HG03025 (cell line): ENCODE measurements around the gene TRPV5.
A peak's percentile ranks its signal among the peaks of the same experiment; 100 is the strongest.

ENCODE experiments used
- ATAC-seq: cut with Tn5 transposase; IDR thresholded peaks from one replicate; pipeline ENCODE4 v1.9.1; 2021; ENCODE audit warnings: mild to moderate bottlenecking, moderate library complexity; ENCODE audit not compliant: unreplicated experiment, low FRiP score

The TRPV5 gene

GRCh38 chr7:142889816-142890215 lies 43.7 kb downstream of the TRPV5 start:
- ATAC-seq, result no peak

DNA sequence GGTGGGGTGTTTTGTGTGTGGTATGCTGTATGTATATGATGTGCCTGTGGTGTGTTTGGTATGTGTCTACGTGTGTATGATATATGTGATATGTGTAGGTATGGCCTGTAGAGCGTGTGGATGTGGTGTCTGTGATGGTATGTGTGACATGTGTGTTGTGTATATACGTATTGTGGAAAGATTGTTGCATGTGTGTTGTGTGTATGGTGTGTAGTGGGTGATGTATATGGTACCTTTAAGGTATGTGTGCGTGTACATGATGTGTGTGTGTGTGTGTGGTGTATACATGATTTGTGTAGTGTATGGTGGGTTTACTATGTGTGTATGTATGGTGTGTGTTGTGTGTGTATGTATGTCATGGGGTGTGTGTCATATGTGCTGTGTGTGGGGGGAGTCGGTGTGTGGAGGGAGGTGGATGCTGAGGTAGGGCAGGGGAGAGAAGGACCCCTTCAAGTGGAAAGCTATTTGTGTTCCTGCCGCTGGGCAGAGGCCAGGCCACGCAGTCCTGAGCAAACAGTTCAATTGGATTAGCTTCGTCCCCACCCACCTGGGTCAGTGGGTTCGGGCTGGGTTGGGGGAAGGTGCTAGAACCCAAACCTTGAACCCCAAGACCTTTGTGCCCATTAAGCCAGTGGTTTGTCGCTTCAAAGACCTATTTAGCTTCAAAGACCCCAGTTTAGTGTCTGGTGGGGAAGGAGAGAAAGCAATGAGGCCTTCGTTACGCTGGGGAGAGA lies 46.1 kb downstream of the TRPV5 start:
- ATAC-seq, result no peak

DNA sequence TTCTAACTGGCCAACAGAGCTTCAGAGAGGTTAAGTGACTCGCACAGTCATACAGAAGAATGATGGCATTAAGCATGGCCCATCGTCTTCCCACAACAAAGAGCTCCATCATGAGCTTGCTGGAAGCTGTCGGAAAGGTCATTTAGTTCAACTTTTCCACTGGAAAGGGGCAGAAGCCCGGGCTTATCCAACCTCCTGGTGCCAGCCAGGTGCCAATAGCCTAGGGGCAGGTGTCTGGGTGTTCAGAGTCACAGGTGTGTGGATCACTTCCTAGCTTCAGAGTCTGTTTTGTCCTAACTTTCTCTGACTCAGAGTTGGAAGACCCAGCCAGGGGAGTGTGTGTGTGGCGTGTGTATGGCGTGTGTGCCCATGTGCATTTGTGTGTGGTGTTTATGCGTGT lies 46.7 kb downstream of the TRPV5 start:
- no peak for ATAC-seq

DNA sequence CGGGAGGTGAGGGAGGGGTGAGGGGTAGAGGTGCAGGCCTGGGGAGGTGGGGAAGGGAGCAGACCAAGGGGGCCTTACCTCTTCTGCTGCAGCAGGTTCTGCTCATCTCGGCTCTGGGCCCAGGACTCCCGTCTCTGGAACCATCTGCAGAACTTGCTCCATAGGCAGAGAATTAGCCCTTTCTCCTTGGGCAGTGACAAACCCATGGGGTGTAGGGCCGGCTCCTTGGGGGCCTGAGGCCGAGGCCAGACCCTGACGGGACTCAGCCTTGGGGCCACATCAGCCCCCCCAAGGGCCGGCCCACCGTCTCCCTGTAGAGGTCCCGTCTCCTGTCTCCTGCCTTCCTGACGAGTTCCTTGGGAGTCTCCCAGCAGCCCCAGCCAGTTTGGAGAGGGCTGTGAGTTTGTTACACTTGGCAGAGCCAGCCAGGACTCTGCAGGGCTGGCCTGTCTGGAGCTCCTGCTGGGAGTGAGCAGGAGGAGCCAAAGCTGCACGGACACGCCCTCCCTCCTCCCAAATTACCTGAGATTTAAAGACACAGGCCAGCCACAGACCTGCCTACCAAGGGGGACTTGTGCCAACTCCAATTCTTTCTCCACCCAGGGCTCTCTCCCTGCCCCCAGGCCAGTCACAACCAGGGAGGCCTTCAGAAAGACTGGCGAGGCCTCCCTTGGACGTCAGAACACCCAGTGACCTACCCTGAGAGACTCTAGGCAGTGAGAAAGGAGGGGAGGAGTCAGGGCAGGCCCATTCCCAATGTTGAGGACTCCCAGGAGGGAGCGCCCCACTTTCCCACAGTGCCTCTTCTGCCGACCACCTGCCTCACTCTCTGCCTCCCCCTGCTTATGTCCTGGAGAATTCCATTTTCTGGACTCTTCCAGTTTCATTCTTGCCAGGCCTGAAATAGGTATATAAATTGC lies 48.0 kb downstream of the TRPV5 start, which contains the start of gene TRPV6:
Gene TRPV6, minus strand, starts transcription at position 435 of the 920 bp plus-strand sequence.
- ATAC-seq, result no peak

DNA sequence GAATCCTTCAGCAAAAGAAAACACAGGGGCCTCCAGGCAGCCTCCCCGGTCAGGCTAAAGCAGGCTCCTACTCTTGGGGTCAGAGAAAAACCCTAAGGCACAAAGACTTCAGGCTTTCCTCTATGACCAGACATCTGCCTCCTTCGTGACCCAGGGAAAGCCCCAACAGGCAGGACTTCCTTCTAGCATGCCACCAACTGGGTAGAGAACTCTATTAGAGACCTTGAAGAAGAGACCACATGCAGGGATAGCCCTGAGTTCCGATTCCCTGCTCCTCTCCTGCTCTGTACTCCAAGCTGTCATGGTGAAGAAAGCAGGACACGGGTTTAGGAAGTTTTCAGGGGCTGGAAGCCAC lies 49.3 kb downstream of the TRPV5 start:
- no peak for ATAC-seq

DNA sequence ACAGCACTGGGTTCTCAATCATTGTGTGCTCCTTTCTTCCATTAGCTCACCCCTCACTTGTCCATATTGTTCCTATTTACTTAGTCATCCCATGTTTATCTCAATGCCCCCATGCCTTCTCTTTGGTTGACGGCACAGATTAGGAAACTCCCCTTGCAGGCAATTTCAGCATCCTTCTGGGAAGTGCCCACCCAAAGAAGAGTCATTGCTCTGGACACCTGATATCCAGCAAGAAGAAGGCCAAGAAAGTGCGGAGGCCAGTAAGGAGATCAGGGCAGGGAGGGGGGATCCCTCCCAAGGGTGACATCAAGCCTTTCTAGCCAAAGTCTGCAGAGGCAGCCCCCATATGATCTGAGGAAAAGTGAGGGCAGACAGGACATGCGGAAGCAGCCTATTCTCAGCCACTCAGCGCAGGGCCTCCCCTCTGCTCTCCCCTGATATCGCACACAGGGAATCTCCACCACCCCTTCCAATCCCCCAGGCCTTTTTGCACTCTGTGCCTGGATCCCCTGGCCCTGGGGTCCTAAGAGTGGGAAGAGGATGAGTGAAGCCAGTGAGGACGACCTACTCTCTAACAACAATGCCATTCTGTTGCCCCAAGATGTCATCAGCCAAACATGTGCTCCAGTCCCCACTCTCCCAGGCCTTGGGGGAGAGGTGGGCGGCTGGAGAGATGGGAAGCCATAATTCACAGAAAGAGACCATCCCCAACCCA lies 49.8 kb downstream of the TRPV5 start:
- no peak for ATAC-seq

DNA sequence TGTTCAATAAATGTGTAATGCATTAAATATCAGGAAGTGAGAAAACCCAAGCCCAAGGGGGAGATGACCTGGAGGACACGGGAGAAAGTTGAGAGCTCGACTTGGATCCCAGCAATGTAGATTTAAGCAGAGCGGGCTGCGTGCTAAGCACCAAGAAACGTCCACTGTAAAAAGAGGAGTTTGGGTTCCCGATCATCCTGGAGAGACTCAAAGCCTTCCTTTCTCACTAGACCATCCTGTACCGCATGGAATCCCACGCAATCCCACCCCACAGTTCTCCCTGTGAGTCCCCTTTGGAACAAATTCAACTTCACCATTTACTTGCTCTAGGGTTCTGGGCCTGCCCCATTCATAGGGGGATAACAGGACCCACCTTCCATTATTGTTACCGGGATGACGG lies 50.4 kb downstream of the TRPV5 start:
- no peak for ATAC-seq

DNA sequence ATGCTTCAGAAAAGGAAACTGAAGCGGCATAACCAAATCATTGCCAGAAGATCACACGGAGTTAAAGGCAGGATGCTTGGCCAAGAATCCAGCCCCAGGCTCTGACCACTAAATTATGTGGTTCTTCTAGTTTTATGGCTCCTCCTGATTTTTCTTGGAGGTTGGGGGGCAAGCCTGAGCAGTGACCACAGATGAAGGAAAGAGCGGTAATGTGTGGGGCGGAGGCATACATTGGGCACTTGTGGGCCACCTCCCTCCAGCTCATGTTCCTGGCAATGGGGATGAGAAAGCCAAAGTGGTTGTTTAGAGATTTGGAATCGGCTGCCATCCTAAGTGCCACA lies 51.2 kb downstream of the TRPV5 start:
- no peak for ATAC-seq

- ATAC-seq, result no peak
Observed at GRCh38 chr7:142881586-142882337, 51.8 kb downstream of the TRPV5 start.

- peak; percentile 58 for ATAC-seq
Observed at GRCh38 chr7:142880876-142881505, 52.6 kb downstream of the TRPV5 start.

- ATAC-seq, result no peak
Observed at GRCh38 chr7:142879060-142879459, 54.5 kb downstream of the TRPV5 start.

DNA sequence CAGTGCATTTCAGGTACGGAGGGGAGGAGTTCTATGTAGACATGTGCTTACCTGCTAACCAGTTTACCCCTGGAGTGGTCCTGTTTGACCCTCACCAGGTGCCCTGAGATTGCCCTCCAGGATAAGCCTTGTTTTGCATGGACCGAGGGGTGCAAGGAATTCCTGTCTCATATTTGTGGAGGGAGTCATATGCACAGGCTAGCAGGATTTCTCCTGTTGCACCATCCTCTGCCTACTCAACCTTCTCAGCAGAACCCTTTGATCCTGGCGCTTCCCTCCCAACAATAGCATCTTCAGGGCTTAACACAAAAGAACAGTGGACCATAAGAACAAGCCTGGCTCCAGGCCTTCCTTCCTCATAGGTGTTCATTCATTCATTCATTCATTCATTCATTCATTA lies 55.2 kb downstream of the TRPV5 start:
- no peak for ATAC-seq

DNA sequence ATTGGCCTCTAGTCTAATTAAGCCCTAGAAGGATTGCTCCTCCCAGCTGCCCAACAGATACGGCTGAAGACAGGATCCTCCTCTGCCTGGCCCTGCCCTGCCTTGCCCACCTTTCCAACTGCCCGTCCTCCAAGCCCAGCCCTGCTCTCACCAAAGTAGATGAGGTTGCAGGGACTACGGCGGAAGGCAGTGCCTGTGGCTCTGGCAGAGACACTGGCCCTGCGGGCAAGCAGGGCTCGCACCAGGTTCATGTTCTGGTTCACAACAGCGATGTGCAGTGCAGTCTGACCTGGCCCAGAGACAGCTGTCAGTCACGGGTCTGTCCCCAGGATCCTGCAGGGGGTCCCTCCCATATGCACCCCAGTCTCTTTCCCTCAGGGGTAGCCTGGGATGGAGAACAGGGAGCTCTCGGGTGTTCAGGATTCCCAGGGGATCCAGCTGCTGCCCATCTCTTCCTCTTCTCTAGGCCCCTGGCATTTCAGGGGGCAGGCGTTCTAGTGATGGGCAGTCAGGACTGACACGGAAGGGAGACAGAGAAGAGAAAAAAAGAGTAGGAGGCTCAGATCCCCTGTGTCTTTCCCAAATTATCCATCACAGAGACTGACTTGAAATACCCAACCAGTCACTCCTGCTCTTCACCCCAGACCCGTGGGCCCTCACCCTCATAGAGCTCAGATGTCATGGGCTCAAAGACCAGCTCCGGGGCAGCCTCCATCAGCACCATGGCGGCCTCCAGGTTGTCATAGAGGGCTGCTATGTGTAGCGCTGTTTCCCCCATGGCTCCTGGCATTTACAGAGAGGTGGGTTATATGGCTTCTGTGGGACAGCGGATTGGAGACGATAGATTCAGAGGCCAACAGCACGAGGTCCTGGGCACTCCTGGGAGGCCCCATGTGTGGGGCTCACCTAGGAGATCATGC lies 56.3 kb downstream of the TRPV5 start:
- no peak for ATAC-seq

- ATAC-seq, result no peak
Observed at GRCh38 chr7:142876236-142876960, 57.1 kb downstream of the TRPV5 start.

DNA sequence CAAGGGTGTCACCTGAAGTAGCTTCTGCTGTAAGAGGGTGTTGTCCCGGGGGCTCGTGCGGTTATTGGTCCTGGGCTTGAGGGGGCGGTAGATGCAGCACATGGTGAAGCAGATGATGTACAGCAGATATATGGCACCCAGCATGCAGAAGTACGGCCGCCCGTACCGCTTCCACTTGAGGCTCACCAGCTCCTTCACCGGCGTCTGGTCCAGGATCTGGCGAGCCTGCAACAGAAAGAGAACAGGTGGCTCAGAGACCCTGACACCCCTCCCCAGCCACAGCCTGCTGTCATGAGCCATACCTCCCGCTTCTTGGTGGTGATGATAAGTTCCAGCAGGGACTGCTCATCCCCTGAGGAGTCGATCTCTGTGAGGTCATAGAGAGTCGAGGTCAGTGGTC lies 58.1 kb downstream of the TRPV5 start:
- ATAC-seq, result no peak

- ATAC-seq, result no peak
Observed at GRCh38 chr7:142874837-142875236, 58.7 kb downstream of the TRPV5 start.

GRCh38 chr7:142874409-142874808 lies 59.1 kb downstream of the TRPV5 start:
- no peak for ATAC-seq

DNA sequence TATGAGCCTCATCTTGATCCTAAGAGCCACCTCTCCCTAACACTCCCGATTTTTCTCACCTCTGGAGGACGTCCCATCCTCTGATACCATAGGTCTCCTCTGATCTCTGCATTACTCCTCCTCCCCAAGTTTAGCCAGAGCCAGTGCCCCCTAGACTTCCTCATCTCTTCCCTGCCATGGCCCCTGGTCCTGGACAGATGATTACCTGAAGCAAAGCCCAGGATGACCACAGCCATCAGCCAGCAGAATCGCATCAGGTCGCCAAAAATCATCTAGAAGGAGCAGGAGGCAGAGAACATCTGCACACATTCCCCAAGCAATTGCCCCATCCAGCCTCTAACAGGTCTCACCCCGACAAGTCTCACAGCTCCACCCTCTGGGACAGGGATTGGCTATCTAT lies 59.7 kb downstream of the TRPV5 start:
- no peak for ATAC-seq
